ENCODE measurements around the gene EPN1. TPM values are rescaled to one million over a fixed set of nuclear protein-coding genes. Genes with fewer than 3 reads are reported as not detected.
A peak's percentile ranks its signal among the peaks of the same experiment; 100 is the strongest.

The EPN1 gene
- total and polyA plus RNA-seq, 2 of the 13 experiments (the other 11 are each of a cell fraction or from before 2014, with no cell fraction given), result 28.9 to 31.7 TPM

DNA sequence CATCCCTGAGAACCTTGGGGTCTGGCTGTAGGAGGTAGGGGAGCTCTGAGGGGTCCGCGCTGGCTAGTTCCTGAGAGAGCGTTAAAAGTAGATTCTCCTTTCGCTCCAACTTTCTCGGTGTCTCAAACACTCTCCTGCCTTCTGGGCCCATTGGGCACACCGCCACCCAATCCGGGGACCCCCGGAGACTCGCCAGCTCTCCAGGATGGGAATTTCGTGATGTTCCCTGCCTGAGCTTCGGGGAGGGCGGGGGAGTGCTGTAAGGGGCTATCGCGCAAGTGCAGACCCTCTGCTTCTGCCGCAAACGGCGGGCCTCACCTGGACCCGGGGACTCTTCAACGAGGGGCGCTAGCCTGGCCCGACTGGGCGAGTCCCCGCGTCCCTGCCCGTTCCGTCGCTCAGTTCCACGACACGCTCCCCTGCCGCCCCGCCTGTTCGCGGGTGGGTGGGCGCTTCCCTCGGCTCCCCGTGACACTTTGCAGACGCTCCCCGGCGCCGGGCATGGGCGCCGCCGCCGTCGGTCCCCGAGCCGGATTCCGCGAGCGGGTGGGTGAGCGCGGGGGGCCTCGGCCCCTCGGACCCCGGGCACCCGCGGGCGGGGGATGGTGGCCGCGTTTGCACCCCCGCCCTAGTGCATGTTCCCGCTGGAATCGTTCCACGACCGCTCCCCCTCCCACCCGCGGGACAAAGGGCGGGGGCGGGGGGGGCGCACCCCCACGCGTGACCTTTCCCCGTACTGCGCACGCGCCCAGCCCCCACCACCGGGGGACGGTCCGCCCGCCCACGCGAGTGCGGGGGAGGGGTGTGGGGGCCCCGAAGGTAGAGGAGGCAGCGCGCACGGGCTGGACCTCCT, 27.1 kb upstream of the EPN1 start, which contains the start of gene CCDC106 (continued):
- TF ChIP-seq ZNF781 (CRISPR knock-in tag; IDR thresholded peaks at IDR 0.05; ENCODE audit: borderline replicate concordance, not compliant biosample characterization) (peak; percentile 38), ZNF850 (CRISPR knock-in tag; conservative IDR thresholded peaks at IDR 0.05) (no peak), ZNF337 (CRISPR knock-in tag; IDR thresholded peaks at IDR 0.05; ENCODE audit: borderline replicate concordance, low read depth) (no peak), ZNF570 (CRISPR knock-in tag; IDR thresholded peaks at IDR 0.05; ENCODE audit: borderline replicate concordance) (no peak), KMT2A (CRISPR knock-in tag; IDR thresholded peaks at IDR 0.05) (0 out of 2 replicates have a peak, but pooled peaks have one; percentile 48), NR2F1 (CRISPR knock-in tag; IDR thresholded peaks at IDR 0.05) (no peak), ZNF619 (CRISPR knock-in tag; IDR thresholded peaks at IDR 0.05) (0 out of 2 replicates have a peak, but pooled peaks have one; percentile 50), BHLHE40 (IDR thresholded peaks at IDR 0.05; ENCODE audit: low read length) (no peak), MED13 (CRISPR knock-in tag; IDR thresholded peaks at IDR 0.05) (peak; percentile 61; the same call in 1 of the 2 replicates), PRPF4 (IDR thresholded peaks at IDR 0.05; ENCODE audit: low read depth, low read length, poor library complexity, severe bottlenecking) (no peak), ZKSCAN5 (CRISPR knock-in tag; IDR thresholded peaks at IDR 0.05) (0 out of 2 replicates have a peak, but pooled peaks have one; percentile 43), ZBTB1 (CRISPR knock-in tag; IDR thresholded peaks at IDR 0.05; ENCODE audit: borderline replicate concordance) (no peak), GFI1 (CRISPR knock-in tag; IDR thresholded peaks at IDR 0.05; ENCODE audit: borderline replicate concordance) (0 out of 2 replicates have a peak, but pooled peaks have one; percentile 63), ZNF773 (CRISPR knock-in tag; IDR thresholded peaks at IDR 0.05; ENCODE audit: borderline replicate concordance) (no peak)
- TF ChIP-seq, protein P1, sequence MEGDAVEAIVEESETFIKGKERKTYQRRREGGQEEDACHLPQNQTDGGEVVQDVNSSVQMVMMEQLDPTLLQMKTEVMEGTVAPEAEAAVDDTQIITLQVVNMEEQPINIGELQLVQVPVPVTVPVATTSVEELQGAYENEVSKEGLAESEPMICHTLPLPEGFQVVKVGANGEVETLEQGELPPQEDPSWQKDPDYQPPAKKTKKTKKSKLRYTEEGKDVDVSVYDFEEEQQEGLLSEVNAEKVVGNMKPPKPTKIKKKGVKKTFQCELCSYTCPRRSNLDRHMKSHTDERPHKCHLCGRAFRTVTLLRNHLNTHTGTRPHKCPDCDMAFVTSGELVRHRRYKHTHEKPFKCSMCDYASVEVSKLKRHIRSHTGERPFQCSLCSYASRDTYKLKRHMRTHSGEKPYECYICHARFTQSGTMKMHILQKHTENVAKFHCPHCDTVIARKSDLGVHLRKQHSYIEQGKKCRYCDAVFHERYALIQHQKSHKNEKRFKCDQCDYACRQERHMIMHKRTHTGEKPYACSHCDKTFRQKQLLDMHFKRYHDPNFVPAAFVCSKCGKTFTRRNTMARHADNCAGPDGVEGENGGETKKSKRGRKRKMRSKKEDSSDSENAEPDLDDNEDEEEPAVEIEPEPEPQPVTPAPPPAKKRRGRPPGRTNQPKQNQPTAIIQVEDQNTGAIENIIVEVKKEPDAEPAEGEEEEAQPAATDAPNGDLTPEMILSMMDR (CRISPR knock-in tag; IDR thresholded peaks at IDR 0.05), result no peak; the same call in 1 of the 2 replicates
- TF ChIP-seq, protein P2, sequence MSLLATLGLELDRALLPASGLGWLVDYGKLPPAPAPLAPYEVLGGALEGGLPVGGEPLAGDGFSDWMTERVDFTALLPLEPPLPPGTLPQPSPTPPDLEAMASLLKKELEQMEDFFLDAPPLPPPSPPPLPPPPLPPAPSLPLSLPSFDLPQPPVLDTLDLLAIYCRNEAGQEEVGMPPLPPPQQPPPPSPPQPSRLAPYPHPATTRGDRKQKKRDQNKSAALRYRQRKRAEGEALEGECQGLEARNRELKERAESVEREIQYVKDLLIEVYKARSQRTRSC (CRISPR knock-in tag; IDR thresholded peaks at IDR 0.05; ENCODE audit: low read depth), result no peak
- TF ChIP-seq, protein P3, sequence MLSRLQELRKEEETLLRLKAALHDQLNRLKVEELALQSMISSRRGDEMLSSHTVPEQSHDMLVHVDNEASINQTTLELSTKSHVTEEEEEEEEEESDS (CRISPR knock-in tag; IDR thresholded peaks at IDR 0.05; ENCODE audit: borderline replicate concordance), result no peak
- TF ChIP-seq, protein P4, sequence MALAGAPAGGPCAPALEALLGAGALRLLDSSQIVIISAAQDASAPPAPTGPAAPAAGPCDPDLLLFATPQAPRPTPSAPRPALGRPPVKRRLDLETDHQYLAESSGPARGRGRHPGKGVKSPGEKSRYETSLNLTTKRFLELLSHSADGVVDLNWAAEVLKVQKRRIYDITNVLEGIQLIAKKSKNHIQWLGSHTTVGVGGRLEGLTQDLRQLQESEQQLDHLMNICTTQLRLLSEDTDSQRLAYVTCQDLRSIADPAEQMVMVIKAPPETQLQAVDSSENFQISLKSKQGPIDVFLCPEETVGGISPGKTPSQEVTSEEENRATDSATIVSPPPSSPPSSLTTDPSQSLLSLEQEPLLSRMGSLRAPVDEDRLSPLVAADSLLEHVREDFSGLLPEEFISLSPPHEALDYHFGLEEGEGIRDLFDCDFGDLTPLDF (CRISPR knock-in tag; IDR thresholded peaks at IDR 0.05), result no peak
- TF ChIP-seq, protein P5, sequence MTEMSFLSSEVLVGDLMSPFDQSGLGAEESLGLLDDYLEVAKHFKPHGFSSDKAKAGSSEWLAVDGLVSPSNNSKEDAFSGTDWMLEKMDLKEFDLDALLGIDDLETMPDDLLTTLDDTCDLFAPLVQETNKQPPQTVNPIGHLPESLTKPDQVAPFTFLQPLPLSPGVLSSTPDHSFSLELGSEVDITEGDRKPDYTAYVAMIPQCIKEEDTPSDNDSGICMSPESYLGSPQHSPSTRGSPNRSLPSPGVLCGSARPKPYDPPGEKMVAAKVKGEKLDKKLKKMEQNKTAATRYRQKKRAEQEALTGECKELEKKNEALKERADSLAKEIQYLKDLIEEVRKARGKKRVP (CRISPR knock-in tag; IDR thresholded peaks at IDR 0.05), result 0 out of 4 replicates have a peak, but pooled peaks of 1 of the 2 experiments have one; percentile 17
- TF ChIP-seq, protein P6, sequence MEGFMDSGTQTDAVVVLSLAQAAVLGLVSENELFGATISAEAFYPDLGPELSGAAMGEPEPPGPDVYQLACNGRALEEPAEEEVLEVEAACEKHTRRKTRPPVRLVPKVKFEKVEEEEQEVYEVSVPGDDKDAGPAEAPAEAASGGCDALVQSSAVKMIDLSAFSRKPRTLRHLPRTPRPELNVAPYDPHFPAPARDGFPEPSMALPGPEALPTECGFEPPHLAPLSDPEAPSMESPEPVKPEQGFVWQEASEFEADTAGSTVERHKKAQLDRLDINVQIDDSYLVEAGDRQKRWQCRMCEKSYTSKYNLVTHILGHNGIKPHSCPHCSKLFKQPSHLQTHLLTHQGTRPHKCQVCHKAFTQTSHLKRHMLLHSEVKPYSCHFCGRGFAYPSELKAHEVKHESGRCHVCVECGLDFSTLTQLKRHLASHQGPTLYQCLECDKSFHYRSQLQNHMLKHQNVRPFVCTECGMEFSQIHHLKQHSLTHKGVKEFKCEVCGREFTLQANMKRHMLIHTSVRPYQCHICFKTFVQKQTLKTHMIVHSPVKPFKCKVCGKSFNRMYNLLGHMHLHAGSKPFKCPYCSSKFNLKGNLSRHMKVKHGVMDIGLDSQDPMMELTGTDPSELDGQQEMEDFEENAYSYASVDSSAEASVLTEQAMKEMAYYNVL (CRISPR knock-in tag; IDR thresholded peaks at IDR 0.05; ENCODE audit: borderline replicate concordance), result peak; percentile 49
